GM13976 (cell line): ENCODE data around the gene CCR8.
"Not testable (repeated sequence)": the region's sequence is repeated elsewhere in the genome, so short reads cannot be mapped to it uniquely, and the experiment has no call there.

Source experiments
- DNase-seq: peaks from one replicate; pipeline ENCODE4 v3.0.0; 2012; ENCODE audit warnings: low spot score
- in situ Hi-C: fragments of 300-500 bp; cut with MboI; formaldehyde crosslinking; loops from one replicate; pipeline ENCODE4 v1.12.0; 2022; ENCODE audit warnings: low sequenced_read_pairs, mixed read lengths, inconsistent platforms; ENCODE audit not compliant: unreplicated experiment
- TF ChIP-seq, protein P1 (sequence below): IDR thresholded peaks from 2 replicates; pipeline ENCODE4 v1.5.1; 2012; ENCODE audit warnings: borderline replicate concordance, mild to moderate bottlenecking; ENCODE audit not compliant: insufficient read depth; ENCODE audit errors: extremely low read depth, missing control alignments, control extremely low read depth

Gene CCR8

DNA sequence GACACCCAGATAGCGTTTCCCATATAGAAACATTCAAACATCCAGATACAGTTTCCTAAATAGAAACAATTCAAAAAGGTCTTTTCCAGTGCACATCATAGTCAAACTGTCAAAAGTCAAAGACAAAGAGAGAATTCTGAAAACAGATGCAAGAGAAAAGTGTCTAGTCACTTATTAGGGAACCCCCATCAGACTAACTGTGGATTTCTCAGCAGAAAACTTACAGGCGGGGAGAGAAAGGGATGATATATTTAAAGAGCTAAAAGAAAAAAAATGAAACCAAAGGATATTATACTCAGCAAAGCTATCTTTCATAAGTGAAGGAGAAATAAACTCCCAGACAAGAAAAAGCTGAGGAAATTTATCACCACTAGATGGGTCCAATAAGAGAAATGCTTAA is 27.3 kb upstream of the CCR8 start:
- no peak for DNase-seq
- TF ChIP-seq, protein P1, sequence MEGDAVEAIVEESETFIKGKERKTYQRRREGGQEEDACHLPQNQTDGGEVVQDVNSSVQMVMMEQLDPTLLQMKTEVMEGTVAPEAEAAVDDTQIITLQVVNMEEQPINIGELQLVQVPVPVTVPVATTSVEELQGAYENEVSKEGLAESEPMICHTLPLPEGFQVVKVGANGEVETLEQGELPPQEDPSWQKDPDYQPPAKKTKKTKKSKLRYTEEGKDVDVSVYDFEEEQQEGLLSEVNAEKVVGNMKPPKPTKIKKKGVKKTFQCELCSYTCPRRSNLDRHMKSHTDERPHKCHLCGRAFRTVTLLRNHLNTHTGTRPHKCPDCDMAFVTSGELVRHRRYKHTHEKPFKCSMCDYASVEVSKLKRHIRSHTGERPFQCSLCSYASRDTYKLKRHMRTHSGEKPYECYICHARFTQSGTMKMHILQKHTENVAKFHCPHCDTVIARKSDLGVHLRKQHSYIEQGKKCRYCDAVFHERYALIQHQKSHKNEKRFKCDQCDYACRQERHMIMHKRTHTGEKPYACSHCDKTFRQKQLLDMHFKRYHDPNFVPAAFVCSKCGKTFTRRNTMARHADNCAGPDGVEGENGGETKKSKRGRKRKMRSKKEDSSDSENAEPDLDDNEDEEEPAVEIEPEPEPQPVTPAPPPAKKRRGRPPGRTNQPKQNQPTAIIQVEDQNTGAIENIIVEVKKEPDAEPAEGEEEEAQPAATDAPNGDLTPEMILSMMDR = no peak
- in situ Hi-C loops = no loop called here

DNA sequence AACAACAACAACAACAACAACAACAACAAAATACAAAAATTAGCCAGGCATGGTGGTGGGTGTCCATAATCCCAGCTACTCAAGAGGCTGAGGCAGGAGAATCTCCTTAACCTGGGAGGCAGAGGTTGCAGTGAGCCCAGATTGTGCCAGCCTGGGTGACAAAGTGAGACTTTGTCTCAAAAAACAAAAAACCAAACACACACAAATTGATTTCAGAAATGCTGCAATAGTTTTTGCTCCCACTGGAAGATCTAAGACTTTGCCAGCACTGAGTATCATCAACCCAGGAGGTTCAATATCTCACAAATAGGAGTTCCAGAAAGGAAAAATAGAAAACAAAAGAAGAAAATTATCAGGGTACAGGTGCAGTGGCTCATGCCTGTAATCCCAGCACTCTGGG is 16.2 kb upstream of the CCR8 start:
- TF ChIP-seq, protein P1 = no peak
- DNase-seq = no peak
- in situ Hi-C loops = no loop called here

DNA sequence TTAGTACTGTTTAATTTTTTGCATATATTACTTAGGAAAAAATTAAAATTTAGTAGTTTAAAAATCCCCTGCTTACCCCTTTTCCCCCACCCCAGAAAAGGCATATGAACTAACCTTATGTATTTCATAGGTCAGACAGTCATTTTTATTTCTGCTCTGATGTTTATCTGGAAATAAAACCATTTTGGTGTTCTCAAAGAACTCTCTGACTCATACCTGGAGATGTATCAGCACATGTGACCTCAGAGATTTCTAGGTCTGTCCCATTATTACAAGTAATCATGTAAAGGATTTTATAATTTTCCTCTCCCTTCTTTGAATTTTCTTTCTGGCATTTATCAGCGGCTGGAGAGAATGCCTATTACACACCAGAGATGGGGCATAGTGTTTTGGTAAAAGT is 14.1 kb upstream of the CCR8 start:
- DNase-seq = no peak
- TF ChIP-seq, protein P1 = no peak
- in situ Hi-C loops = no loop called here

DNA sequence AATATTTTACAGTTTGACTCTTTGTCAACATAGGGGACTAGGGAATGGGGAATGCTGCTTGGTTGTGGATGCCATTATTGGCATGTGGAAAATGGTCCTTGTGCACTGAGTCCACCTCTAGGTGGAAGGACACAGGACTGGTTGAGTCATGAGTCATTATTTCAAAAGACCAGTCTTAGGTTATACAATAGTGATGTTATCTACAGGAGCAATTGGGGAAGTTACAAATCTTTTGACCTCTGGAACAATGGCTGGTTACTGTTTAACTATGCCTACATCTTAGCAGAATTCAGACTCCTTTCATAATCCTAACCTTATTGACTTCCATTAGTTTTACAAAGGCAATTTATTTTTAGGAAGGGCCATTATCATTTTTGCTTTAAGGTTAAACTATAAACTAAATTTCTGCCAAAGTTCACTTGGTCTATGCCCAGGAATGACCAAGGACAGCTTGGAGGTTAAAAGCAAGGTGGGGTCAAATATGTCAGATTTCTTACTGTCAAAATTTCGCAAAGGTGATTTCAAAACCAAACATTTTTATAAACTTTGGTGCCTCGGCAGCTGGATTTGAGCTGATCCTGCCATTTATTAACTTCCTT is 11.8 kb upstream of the CCR8 start:
- TF ChIP-seq, protein P1 = no peak

DNA sequence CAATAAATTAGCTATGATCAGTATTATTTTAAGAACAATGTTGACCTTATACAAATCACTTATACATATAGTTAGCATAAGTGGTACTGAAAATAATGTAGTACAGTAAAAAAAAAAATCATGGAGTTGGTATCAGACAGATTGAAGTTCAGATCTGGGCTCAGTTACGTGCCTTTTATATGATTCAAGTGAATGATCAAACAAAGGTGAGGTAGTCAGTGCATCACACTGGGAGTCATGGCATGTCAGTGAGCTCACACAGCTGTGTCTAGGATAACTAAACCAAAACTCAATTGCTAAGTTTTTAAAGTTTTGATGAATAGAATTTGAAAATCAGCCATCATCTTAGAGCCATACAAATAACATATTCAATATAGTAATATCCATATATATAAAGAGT is 11.2 kb upstream of the CCR8 start:
- DNase-seq = no peak
- TF ChIP-seq, protein P1 = no peak
- in situ Hi-C loops = no loop called here

More for the DNA sequence above, 11.8 kb upstream of the CCR8 start:
- in situ Hi-C loops = no loop called here
- no peak for DNase-seq

DNA sequence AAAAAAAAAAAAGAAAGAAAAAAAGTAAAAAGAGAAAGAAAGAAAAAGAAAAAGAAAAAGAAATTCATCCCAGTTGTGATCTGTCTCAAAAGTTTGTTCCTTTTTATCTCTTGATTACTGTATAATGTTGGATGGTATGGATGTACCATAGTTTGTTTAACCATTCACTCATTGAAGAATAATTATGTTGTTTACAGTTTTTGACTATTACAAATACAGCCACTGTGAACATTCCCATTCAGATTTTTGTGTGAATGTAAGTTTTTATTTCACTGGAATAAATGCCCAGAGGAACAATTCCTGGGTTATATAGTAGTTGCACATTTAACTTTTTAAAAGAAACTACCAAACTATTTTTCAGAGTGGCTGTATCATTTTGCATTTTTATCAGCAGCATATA is 10.3 kb upstream of the CCR8 start:
- TF ChIP-seq, protein P1 = no peak
- in situ Hi-C loops = no loop called here
- DNase-seq = no peak

DNA sequence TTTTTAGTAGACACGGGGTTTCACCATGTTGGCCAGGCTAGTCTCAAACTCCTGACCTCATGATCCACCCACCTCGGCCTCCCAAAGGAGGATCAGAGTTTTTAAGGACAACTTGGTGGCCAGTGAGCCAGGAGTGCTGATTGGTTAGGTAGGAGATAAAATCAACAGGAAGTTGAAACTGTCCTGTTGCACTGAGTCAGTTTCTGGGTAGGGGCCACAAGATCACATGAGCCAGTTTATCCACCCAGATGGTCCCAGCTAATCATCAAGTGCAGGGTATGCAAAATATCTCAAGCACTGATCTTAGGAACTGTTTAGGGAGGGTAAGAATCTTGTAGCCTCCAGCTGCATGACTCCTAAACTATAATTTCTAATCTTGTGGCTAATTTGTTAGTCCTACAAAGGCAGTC is 7.9 kb upstream of the CCR8 start:
- DNase-seq = not testable (repeated sequence)

DNA sequence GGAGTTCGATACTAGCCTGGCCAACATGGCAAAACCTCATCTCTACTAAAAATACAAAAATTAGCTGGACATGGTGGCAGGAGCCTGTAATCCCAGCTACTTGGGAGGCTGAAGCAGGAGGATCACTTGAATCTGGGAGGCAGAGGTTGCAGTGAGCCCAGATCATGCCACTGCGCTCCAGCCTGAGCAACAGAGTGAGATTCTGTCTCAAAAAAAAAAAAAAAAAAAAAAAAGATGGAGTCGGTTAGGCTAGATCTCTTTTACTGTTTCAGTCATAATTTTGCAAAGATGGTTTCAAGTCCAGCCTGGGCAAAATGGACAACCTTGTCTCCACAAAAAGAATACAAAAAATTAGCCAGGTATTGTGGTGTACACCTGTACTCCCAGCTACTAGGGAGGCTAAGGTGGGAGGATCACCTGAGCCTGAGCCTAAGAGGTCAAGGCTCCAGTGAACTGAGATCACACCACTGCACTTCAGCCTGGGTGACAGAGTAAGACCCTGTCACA is 7.2 kb upstream of the CCR8 start:
- in situ Hi-C loops, DNase-seq: not testable (repeated sequence)

More for the DNA sequence above, 7.9 kb upstream of the CCR8 start:
- in situ Hi-C loops = not testable (repeated sequence)
